CD1c-positive myeloid dendritic cell (primary cell): Measurements from ENCODE around the gene ROGDI.

Experiments
- DNase-seq: peaks from one replicate; pipeline ENCODE4 v3.0.0-alpha.2; 2016; ENCODE audit errors: extremely low spot score

The ROGDI gene

GRCh38 chr16:4814046-4814445, 11.6 kb upstream of the ROGDI start:
- no peak for DNase-seq

- no peak for DNase-seq
Measured at GRCh38 chr16:4813251-4814003, 11.0 kb upstream of the ROGDI start.

GRCh38 chr16:4811773-4812172, 9.3 kb upstream of the ROGDI start:
- DNase-seq = no peak

GRCh38 chr16:4811242-4811641, 8.8 kb upstream of the ROGDI start:
- no peak for DNase-seq

- DNase-seq = no peak
Measured at GRCh38 chr16:4806280-4806679, 3.8 kb upstream of the ROGDI start.

- DNase-seq = no peak
Measured at GRCh38 chr16:4805231-4805630, 2.8 kb upstream of the ROGDI start.

GRCh38 chr16:4803898-4804762, 1.7 kb upstream of the ROGDI start:
- no peak for DNase-seq

GRCh38 chr16:4803401-4803844, 990 bp upstream of the ROGDI start:
- DNase-seq = peak; percentile 86

- peak; percentile 94 for DNase-seq
Measured at GRCh38 chr16:4802659-4803287, 340 bp upstream of the ROGDI start.

- no peak for DNase-seq
Measured at GRCh38 chr16:4801051-4801961, 1.1 kb downstream of the ROGDI start.

GRCh38 chr16:4800290-4801041, 2.0 kb downstream of the ROGDI start:
- DNase-seq = peak; percentile 6

- DNase-seq = no peak
Measured at GRCh38 chr16:4799171-4799855, 3.1 kb downstream of the ROGDI start.

- DNase-seq = no peak
Measured at GRCh38 chr16:4798456-4798855, 4.0 kb downstream of the ROGDI start.

GRCh38 chr16:4797805-4798252, 4.6 kb downstream of the ROGDI start:
- DNase-seq = no peak

GRCh38 chr16:4796982-4797804, 5.2 kb downstream of the ROGDI start:
- no peak for DNase-seq

- no peak for DNase-seq
Measured at GRCh38 chr16:4795828-4796572, 6.4 kb downstream of the ROGDI start.

GRCh38 chr16:4795181-4795827, 7.1 kb downstream of the ROGDI start, which contains the start of gene SMIM22:
SMIM22 (plus strand) TSS chr16:4795369; CDS start chr16:4795735, 366 bp downstream.
- no peak for DNase-seq
